Mesenteric fat pad (tissue), 1 donor: ENCODE data around the gene PCMTD2. TPM values are rescaled to one million over a fixed set of nuclear protein-coding genes. Genes with fewer than 3 reads are reported as not detected.
"Not testable (repeated sequence)": the region's sequence is repeated elsewhere in the genome, so short reads cannot be mapped to it uniquely, and the experiment has no call there.

ENCODE experiments used
- DNase-seq: peaks from one replicate; pipeline ENCODE4 v3.0.0-alpha.2; 2020; ENCODE audit warnings: low spot score
- total RNA-seq: library from RNA; stranded (reverse); fragmentation: NEBNext Ultra II Directional; extraction: Animal tissue kit (Norgen Biotek cat#: 25700); gene quantifications from one replicate; pipeline ENCODE4 v1.2.1, GENCODE V29; 2021
- donor health status: DM: yes; HTN: yes; CAD: no.

The PCMTD2 gene
- total RNA-seq, 1 donor from 2014 or later = 33.7 TPM

- DNase-seq = no peak
Measured at GRCh38 chr20:64223526-64224067, 32.0 kb upstream of the PCMTD2 start.

- DNase-seq = no peak
Measured at GRCh38 chr20:64224351-64225170, 31.0 kb upstream of the PCMTD2 start.

- DNase-seq = no peak
Measured at GRCh38 chr20:64225171-64225595, 30.4 kb upstream of the PCMTD2 start.

- DNase-seq = no peak
Measured at GRCh38 chr20:64225828-64226598, 29.5 kb upstream of the PCMTD2 start.

GRCh38 chr20:64226686-64227580, 28.6 kb upstream of the PCMTD2 start:
- no peak for DNase-seq

GRCh38 chr20:64228086-64228653, 27.4 kb upstream of the PCMTD2 start:
- DNase-seq = no peak

- DNase-seq = no peak
Measured at GRCh38 chr20:64228751-64229506, 26.6 kb upstream of the PCMTD2 start.

- DNase-seq = no peak
Measured at GRCh38 chr20:64229507-64230061, 26.0 kb upstream of the PCMTD2 start.

- DNase-seq = no peak
Measured at GRCh38 chr20:64230461-64231145, 24.9 kb upstream of the PCMTD2 start.

GRCh38 chr20:64231621-64232550, 23.7 kb upstream of the PCMTD2 start:
- DNase-seq = no peak

- no peak for DNase-seq
Measured at GRCh38 chr20:64232794-64233193, 22.8 kb upstream of the PCMTD2 start.

- DNase-seq = no peak
Measured at GRCh38 chr20:64233725-64234124, 21.8 kb upstream of the PCMTD2 start.

GRCh38 chr20:64234291-64234791, 21.2 kb upstream of the PCMTD2 start:
- DNase-seq = no peak

GRCh38 chr20:64234921-64235565, 20.5 kb upstream of the PCMTD2 start:
- DNase-seq = not testable (repeated sequence)

- no peak for DNase-seq
Measured at GRCh38 chr20:64236137-64237088, 19.1 kb upstream of the PCMTD2 start.

GRCh38 chr20:64237316-64237715, 18.2 kb upstream of the PCMTD2 start:
- no peak for DNase-seq
